ENCODE measurements around the gene HAO1. TPM values are rescaled to one million over a fixed set of nuclear protein-coding genes. Genes with fewer than 3 reads are reported as not detected.

The HAO1 gene
- total and polyA plus RNA-seq, 2 experiments from 2014 or later, result not detected

GRCh38 chr20:7924692-7925091 lies 15.6 kb downstream of the HAO1 start:
- H4K20me1 ChIP-seq (ENCODE audit: insufficient read depth), result no peaks in the 10 kb centered on the region
- peak; percentile 93 for DNase-seq
- peaks cover 16% of the 10 kb centered on the region; the same call in 1 of the 2 replicates for H3F3A ChIP-seq (ENCODE audit: insufficient read depth)
- TF ChIP-seq EZH2 (IDR thresholded peaks at IDR 0.05; ENCODE audit: insufficient read depth, poor library complexity, severe bottlenecking), result no peak
- TF ChIP-seq EZH2phosphoT487 (IDR thresholded peaks at IDR 0.05; ENCODE audit: insufficient read depth, low read depth), result no peak
- H3K27ac ChIP-seq, result 0 out of 2 replicates have a peak overlapping the region, but pooled peaks have one; percentile 30
- no peak overlapping the region for H3K4me3 ChIP-seq
- H2AFZ ChIP-seq, result no peak overlapping the region
- WGBS, 2 experiments (ENCODE audit: low coverage in 1 of 2, low lambda C conversion rate in 2 of 2, missing lambda C conversion rate in 2 of 2), result 0 to 3% methylated on average over 3 of the region's 3 CpGs
- H3K79me2 ChIP-seq (ENCODE audit: insufficient read depth), result no peaks in the 10 kb centered on the region
- H3K4me1 ChIP-seq (ENCODE audit: insufficient read depth), result peaks cover 16% of the 10 kb centered on the region
- H3K9ac ChIP-seq, result no peak overlapping the region
- H3K27me3 ChIP-seq (replicated peaks; ENCODE audit: insufficient read depth), result no peaks in the 10 kb centered on the region
- H3K4me2 ChIP-seq (ENCODE audit: unreplicated experiment), result no peak overlapping the region
- no peaks in the 10 kb centered on the region for H3K36me3 ChIP-seq (ENCODE audit: low read depth)
- H3K9me3 ChIP-seq (ENCODE audit: low read depth), result no peaks in the 10 kb centered on the region
- in situ Hi-C loops (cut with MboI), result no loop called here
- H3K9me2 ChIP-seq (ENCODE audit: insufficient read depth), result no peaks in the 10 kb centered on the region; the same call in 1 of the 2 replicates

- no peaks in the 10 kb centered on the region for H4K20me1 ChIP-seq (ENCODE audit: insufficient read depth)
- H3K4me1 ChIP-seq (ENCODE audit: insufficient read depth), result no peaks in the 10 kb centered on the region
- no peak overlapping the region for H3K4me2 ChIP-seq (ENCODE audit: unreplicated experiment)
- DNase-seq, result no peak
- 90 to 98% methylated on average over 1 of the region's 1 CpG for WGBS, 2 experiments (ENCODE audit: low coverage in 1 of 2, low lambda C conversion rate in 2 of 2, missing lambda C conversion rate in 2 of 2)
- H3K27me3 ChIP-seq (replicated peaks; ENCODE audit: insufficient read depth), result no peaks in the 10 kb centered on the region; the same call in 1 of the 2 replicates
- H2AFZ ChIP-seq, result no peak overlapping the region
- no peaks in the 10 kb centered on the region for H3K36me3 ChIP-seq (ENCODE audit: low read depth)
- H3K9me2 ChIP-seq (ENCODE audit: insufficient read depth), result no peaks in the 10 kb centered on the region
- no peaks in the 10 kb centered on the region for H3K79me2 ChIP-seq (ENCODE audit: insufficient read depth)
- no peak overlapping the region for H3K4me3 ChIP-seq
- H3F3A ChIP-seq (ENCODE audit: insufficient read depth), result no peaks in the 10 kb centered on the region
- no peak overlapping the region for H3K27ac ChIP-seq
- no peaks in the 10 kb centered on the region for H3K9me3 ChIP-seq (ENCODE audit: low read depth)
- in situ Hi-C loops (cut with MboI), result no loop called here
- TF ChIP-seq EZH2 (IDR thresholded peaks at IDR 0.05; ENCODE audit: insufficient read depth, poor library complexity, severe bottlenecking), result no peak
- no peak for TF ChIP-seq EZH2phosphoT487 (IDR thresholded peaks at IDR 0.05; ENCODE audit: insufficient read depth, low read depth)
- no peak overlapping the region for H3K9ac ChIP-seq
Measured at GRCh38 chr20:7916648-7917047, 23.6 kb downstream of the HAO1 start.

GRCh38 chr20:7912551-7912950 lies 27.7 kb downstream of the HAO1 start:
- no peak overlapping the region for H2AFZ ChIP-seq
- H4K20me1 ChIP-seq (ENCODE audit: insufficient read depth), result no peaks in the 10 kb centered on the region
- no peaks in the 10 kb centered on the region for H3K79me2 ChIP-seq (ENCODE audit: insufficient read depth)
- H3F3A ChIP-seq (ENCODE audit: insufficient read depth), result no peaks in the 10 kb centered on the region
- no peak for DNase-seq
- no peak overlapping the region for H3K27ac ChIP-seq
- H3K9me3 ChIP-seq (ENCODE audit: low read depth), result no peaks in the 10 kb centered on the region
- no peak overlapping the region for H3K4me3 ChIP-seq
- H3K36me3 ChIP-seq (ENCODE audit: low read depth), result no peaks in the 10 kb centered on the region
- in situ Hi-C loops (cut with MboI), result no loop called here
- H3K4me2 ChIP-seq (ENCODE audit: unreplicated experiment), result no peak overlapping the region
- no peak overlapping the region for H3K9ac ChIP-seq
- H3K9me2 ChIP-seq (ENCODE audit: insufficient read depth), result no peaks in the 10 kb centered on the region
- H3K27me3 ChIP-seq (replicated peaks; ENCODE audit: insufficient read depth), result no peaks in the 10 kb centered on the region
- 81 to 82% methylated on average over 3 of the region's 3 CpGs for WGBS, 2 experiments (ENCODE audit: low coverage in 1 of 2, low lambda C conversion rate in 2 of 2, missing lambda C conversion rate in 2 of 2)
- no peak for TF ChIP-seq EZH2 (IDR thresholded peaks at IDR 0.05; ENCODE audit: insufficient read depth, poor library complexity, severe bottlenecking)
- H3K4me1 ChIP-seq (ENCODE audit: insufficient read depth), result no peaks in the 10 kb centered on the region

GRCh38 chr20:7911586-7912330 lies 28.5 kb downstream of the HAO1 start:
- in situ Hi-C loops (cut with MboI), result no loop called here
- Histone ChIP-seq H3F3A (ENCODE audit: insufficient read depth) (no peaks in the 10 kb centered on the region), H3K4me1 (ENCODE audit: insufficient read depth) (no peaks in the 10 kb centered on the region), H4K20me1 (ENCODE audit: insufficient read depth) (no peaks in the 10 kb centered on the region), H3K9ac (no peak overlapping the region), H3K4me3 (no peak overlapping the region), H2AFZ (no peak overlapping the region), H3K36me3 (ENCODE audit: low read depth) (no peaks in the 10 kb centered on the region), H3K79me2 (ENCODE audit: insufficient read depth) (no peaks in the 10 kb centered on the region), H3K4me2 (ENCODE audit: unreplicated experiment) (no peak overlapping the region), H3K27me3 (replicated peaks; ENCODE audit: insufficient read depth) (0 out of 2 replicates have a peak, but pooled peaks cover 3% of the 10 kb centered on the region), H3K27ac (no peak overlapping the region), H3K9me2 (ENCODE audit: insufficient read depth) (no peaks in the 10 kb centered on the region), H3K9me3 (ENCODE audit: low read depth) (no peaks in the 10 kb centered on the region)
- TF ChIP-seq EZH2 (IDR thresholded peaks at IDR 0.05; ENCODE audit: insufficient read depth, poor library complexity, severe bottlenecking), result no peak
- no peak for TF ChIP-seq EZH2phosphoT487 (IDR thresholded peaks at IDR 0.05; ENCODE audit: insufficient read depth, low read depth)
- DNase-seq, result no peak
- WGBS, 2 experiments (ENCODE audit: low coverage in 1 of 2, low lambda C conversion rate in 2 of 2, missing lambda C conversion rate in 2 of 2), result 50 to 51% methylated on average over 10 of the region's 10 CpGs
